Measurements from ENCODE around the gene SPATA2L.

The SPATA2L gene
- total RNA-seq: 11.4 to 23.7 (median 17.1) reads per million in 4 experiments

- DNase-seq: peak; percentile 98
Observed at GRCh38 chr16:89701425-89702406, at the start of gene SPATA2L. Gene SPATA2L, minus strand, starts transcription at chr16:89701705. Its CDS starts 473 bp downstream, at chr16:89701232.

- no peak for DNase-seq
Observed at GRCh38 chr16:89749637-89750036, 48.1 kb upstream of the SPATA2L start.

- DNase-seq: no peak
Observed at GRCh38 chr16:89748921-89749320, 47.4 kb upstream of the SPATA2L start.

GRCh38 chr16:89748076-89748475 is 46.6 kb upstream of the SPATA2L start:
- DNase-seq: no peak

GRCh38 chr16:89746043-89746442 is 44.5 kb upstream of the SPATA2L start:
- no peak for DNase-seq

GRCh38 chr16:89744813-89745212 is 43.3 kb upstream of the SPATA2L start:
- DNase-seq: no peak

GRCh38 chr16:89742948-89743347 is 41.4 kb upstream of the SPATA2L start:
- DNase-seq: no peak

GRCh38 chr16:89741342-89742014 is 40.0 kb upstream of the SPATA2L start:
- no peak for DNase-seq

GRCh38 chr16:89739383-89739782 is 37.9 kb upstream of the SPATA2L start:
- no peak for DNase-seq

- DNase-seq: no peak
Observed at GRCh38 chr16:89738538-89739317, 37.2 kb upstream of the SPATA2L start.

- DNase-seq: no peak
Observed at GRCh38 chr16:89738072-89738377, 36.5 kb upstream of the SPATA2L start.

- DNase-seq: no peak
Observed at GRCh38 chr16:89737341-89738071, 36.0 kb upstream of the SPATA2L start.

GRCh38 chr16:89736554-89736953 is 35.0 kb upstream of the SPATA2L start:
- DNase-seq: no peak

GRCh38 chr16:89733792-89734191 is 32.3 kb upstream of the SPATA2L start:
- no peak for DNase-seq

- DNase-seq: no peak
Observed at GRCh38 chr16:89733322-89733721, 31.8 kb upstream of the SPATA2L start.

- DNase-seq: no peak
Observed at GRCh38 chr16:89732918-89733242, 31.4 kb upstream of the SPATA2L start.

- no peak for DNase-seq
Observed at GRCh38 chr16:89732142-89732917, 30.8 kb upstream of the SPATA2L start.

- DNase-seq: no peak
Observed at GRCh38 chr16:89730610-89731234, 29.2 kb upstream of the SPATA2L start.

GRCh38 chr16:89729863-89730593 is 28.5 kb upstream of the SPATA2L start:
- no peak for DNase-seq

GRCh38 chr16:89729293-89729692 is 27.8 kb upstream of the SPATA2L start:
- DNase-seq: no peak

Data from effector CD8-positive, alpha-beta T cell (primary cell).